MG63 (cell line): ENCODE data around the gene SCUBE1. TPM values are rescaled to one million over a fixed set of nuclear protein-coding genes. Genes with fewer than 3 reads are reported as not detected.

Experiments used
- DNase-seq: peaks from one replicate; pipeline ENCODE4 v3.0.0-alpha.2; 2020
- H3K27me3 ChIP-seq: fragments of 250-450 bp; sonication (Bioruptor Pico); 2 replicates; pipeline ENCODE4 v1.5.1; 2020; ENCODE audit warnings: mild to moderate bottlenecking, moderate library complexity
- H3K36me3 ChIP-seq: fragments of 250-450 bp; sonication (Bioruptor Pico); 2 replicates; pipeline ENCODE4 v1.5.1; 2020; ENCODE audit warnings: mild to moderate bottlenecking, moderate library complexity
- H3K4me3 ChIP-seq: fragments of 250-450 bp; sonication (Bioruptor Pico); 2 replicates; pipeline ENCODE4 v1.5.1; 2020; ENCODE audit warnings: mild to moderate bottlenecking, moderate library complexity
- H3K9me3 ChIP-seq: fragments of 250-450 bp; sonication (Bioruptor Pico); 2 replicates; pipeline ENCODE4 v1.5.1; 2020; ENCODE audit warnings: mild to moderate bottlenecking, moderate library complexity
- total RNA-seq: library from RNA; depleted of rRNA; stranded (reverse); fragments of >200 nt; shearing (Covaris generic); gene quantifications from 2 replicates; pipeline ENCODE4 v1.2.3, GENCODE V29; 2014; ENCODE audit warnings: low replicate concordance

Gene SCUBE1
- total RNA-seq, 1 experiment from 2014 or later, result 0.16 TPM

DNA sequence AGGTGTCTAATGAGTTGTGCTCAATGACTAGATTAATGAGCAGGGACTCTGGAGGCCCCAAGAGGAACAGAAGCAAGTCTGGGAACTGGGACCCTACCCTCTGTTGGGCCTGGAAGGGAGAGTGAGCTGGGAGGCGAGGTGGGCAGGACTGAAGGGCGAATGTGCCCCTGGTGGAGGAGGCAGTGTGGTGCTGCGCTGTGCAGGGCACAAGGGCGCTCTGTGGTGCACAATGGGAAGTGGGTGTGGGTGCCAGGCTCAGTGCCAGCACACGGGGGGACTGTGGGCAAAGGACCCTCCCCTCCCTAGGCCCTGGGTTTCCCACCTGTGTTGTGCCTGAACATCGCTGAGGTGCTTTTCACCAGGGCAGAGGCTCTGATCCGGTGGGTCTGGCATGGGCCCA is 98.8 kb downstream of the SCUBE1 start:
- Histone ChIP-seq H3K9me3 (no peaks in the 10 kb centered on the region), H3K4me3 (no peak overlapping the region), H3K27me3 (no peaks in the 10 kb centered on the region), H3K36me3 (no peaks in the 10 kb centered on the region)
- DNase-seq, result no peak

DNA sequence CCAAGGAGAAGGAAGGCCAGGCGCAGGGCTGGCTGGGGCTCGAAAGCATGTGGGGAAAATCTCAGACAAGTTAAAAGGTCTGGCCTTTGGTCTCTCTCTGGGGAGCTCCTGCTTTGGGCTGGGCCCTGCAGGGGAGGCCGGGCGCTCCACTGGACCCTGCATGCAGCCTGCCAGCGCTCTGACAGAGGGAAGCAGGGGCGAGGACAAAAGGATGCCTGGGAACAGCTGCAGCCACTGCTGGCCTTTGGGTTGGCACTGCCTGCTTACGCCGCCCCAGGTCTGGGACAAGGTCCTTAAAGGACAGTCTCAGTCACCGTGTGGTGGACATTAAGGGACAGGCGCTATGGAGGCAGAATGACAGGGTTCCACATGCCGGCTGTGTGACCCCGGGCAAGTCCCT is 99.8 kb downstream of the SCUBE1 start:
- H3K27me3 ChIP-seq, result no peaks in the 10 kb centered on the region
- no peak for DNase-seq
- H3K4me3 ChIP-seq, result no peak overlapping the region

DNA sequence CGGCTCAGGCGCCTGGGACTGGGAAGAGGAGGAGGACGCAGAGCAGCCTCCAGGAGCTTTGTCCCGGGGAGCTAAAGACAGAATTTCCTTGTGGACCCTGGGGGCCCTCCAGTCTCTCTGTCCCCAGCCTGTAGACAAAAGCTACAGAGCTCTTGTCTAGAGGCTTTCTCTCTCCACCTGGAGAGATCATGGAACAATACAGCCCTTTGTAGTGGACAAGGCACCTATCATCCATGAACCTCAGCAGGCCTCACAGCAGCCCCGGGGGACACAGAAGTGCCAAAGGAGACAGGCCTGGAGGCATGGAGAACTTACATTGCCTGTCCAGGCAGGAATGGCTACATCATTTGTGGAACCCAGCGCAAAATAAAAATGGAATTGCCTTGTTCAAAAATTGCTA is 100.5 kb downstream of the SCUBE1 start:
- H3K27me3 ChIP-seq, result no peaks in the 10 kb centered on the region

More for the DNA sequence above, 99.8 kb downstream of the SCUBE1 start:
- Histone ChIP-seq H3K9me3 (no peaks in the 10 kb centered on the region), H3K36me3 (no peaks in the 10 kb centered on the region)

DNA sequence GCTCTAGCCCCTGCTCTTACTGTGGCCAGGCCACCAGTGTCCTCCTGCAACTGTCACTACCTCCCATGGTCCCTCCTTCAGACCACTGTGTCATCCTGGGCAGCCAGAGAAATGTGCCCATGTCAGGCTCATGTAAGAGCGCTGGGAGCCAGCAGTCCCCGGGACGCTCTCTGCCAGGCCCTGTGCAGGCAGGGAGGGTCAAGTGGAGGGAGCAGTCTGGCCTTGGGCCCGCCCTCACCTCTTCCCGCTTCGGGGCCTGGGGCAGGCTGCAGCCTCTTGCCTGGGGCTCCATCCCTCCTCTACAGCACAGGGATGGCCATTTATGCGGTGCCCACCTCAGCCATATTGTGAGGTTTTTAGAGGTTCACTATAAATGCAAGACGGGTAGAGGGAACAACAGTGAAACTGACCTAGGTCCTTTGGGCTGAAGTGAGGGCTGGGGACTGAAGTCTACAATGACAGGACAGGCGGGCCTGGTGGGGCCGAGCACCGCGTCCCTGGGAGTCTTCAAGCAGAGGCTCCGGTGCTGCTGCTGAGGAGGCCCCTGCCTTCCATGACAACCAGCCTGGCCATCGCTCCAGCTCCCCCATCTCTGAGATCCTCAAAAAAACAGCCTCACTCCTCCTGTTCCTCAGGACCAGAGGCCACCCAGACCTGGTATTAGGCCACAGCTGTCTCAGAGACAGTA is 101.3 kb downstream of the SCUBE1 start:
- H3K9me3 ChIP-seq, result no peaks in the 10 kb centered on the region
- DNase-seq, result no peak
- no peaks in the 10 kb centered on the region for H3K27me3 ChIP-seq
- H3K4me3 ChIP-seq, result no peak overlapping the region
- no peaks in the 10 kb centered on the region for H3K36me3 ChIP-seq

More for the DNA sequence above, 100.5 kb downstream of the SCUBE1 start:
- no peaks in the 10 kb centered on the region for H3K9me3 ChIP-seq
- no peak overlapping the region for H3K4me3 ChIP-seq
- no peak for DNase-seq
- H3K36me3 ChIP-seq, result no peaks in the 10 kb centered on the region

- Histone ChIP-seq H3K27me3 (no peaks in the 10 kb centered on the region), H3K36me3 (no peaks in the 10 kb centered on the region), H3K4me3 (no peak overlapping the region), H3K9me3 (no peaks in the 10 kb centered on the region)
- DNase-seq, result no peak
These were observed 102.0 kb downstream of the SCUBE1 start for GRCh38 chr22:43241138-43241597.

- Histone ChIP-seq H3K36me3 (no peaks in the 10 kb centered on the region), H3K27me3 (no peaks in the 10 kb centered on the region), H3K4me3 (no peak overlapping the region), H3K9me3 (no peaks in the 10 kb centered on the region)
- no peak for DNase-seq
These were observed 102.6 kb downstream of the SCUBE1 start for GRCh38 chr22:43240614-43241013.

GRCh38 chr22:43239956-43240355 is 103.2 kb downstream of the SCUBE1 start:
- Histone ChIP-seq H3K27me3 (no peaks in the 10 kb centered on the region), H3K9me3 (no peaks in the 10 kb centered on the region), H3K4me3 (no peak overlapping the region), H3K36me3 (no peaks in the 10 kb centered on the region)
- DNase-seq, result no peak

GRCh38 chr22:43239193-43239780 is 103.9 kb downstream of the SCUBE1 start:
- no peaks in the 10 kb centered on the region for H3K36me3 ChIP-seq
- no peak overlapping the region for H3K4me3 ChIP-seq
- H3K9me3 ChIP-seq, result no peaks in the 10 kb centered on the region
- no peaks in the 10 kb centered on the region for H3K27me3 ChIP-seq
- DNase-seq, result no peak

DNA sequence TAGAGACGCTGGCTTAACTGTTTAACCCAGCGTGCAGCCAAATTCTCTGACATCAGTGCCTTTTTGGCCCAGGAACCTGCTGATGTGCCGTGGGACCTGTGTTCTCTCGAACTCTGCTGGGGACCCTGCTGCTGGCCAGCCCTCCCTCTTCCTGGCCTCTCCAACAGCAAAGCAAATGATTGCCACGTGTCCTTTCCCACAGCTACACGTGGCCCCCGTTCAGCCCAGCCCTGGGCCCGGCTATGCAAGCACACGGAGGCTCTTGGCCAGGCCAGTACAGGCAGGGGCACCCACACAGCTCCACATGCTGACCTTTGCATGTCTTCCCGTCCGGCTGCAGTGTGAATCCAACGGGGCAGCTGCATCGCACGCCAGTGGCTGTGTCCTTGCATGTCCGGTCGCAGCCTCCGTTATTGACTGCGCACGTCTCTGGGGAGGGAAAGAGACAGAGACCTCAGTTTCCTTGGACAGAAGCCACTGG is 104.6 kb downstream of the SCUBE1 start:
- DNase-seq, result no peak
- H3K36me3 ChIP-seq, result no peaks in the 10 kb centered on the region
- H3K9me3 ChIP-seq, result no peaks in the 10 kb centered on the region
- H3K27me3 ChIP-seq, result no peaks in the 10 kb centered on the region
- H3K4me3 ChIP-seq, result no peak overlapping the region

- Histone ChIP-seq H3K9me3 (no peaks in the 10 kb centered on the region), H3K36me3 (no peaks in the 10 kb centered on the region), H3K27me3 (no peaks in the 10 kb centered on the region), H3K4me3 (no peak overlapping the region)
- no peak for DNase-seq
These were observed 105.9 kb downstream of the SCUBE1 start for GRCh38 chr22:43237280-43237679.

GRCh38 chr22:43236411-43237166 is 106.6 kb downstream of the SCUBE1 start:
- no peak overlapping the region for H3K4me3 ChIP-seq
- DNase-seq, result no peak
- H3K27me3 ChIP-seq, result no peaks in the 10 kb centered on the region
- H3K9me3 ChIP-seq, result no peaks in the 10 kb centered on the region
- no peaks in the 10 kb centered on the region for H3K36me3 ChIP-seq

- Histone ChIP-seq H3K36me3 (no peaks in the 10 kb centered on the region), H3K27me3 (no peaks in the 10 kb centered on the region), H3K4me3 (no peak overlapping the region), H3K9me3 (no peaks in the 10 kb centered on the region)
- DNase-seq, result no peak
These were observed 107.4 kb downstream of the SCUBE1 start for GRCh38 chr22:43235445-43236409.

GRCh38 chr22:43234264-43234988 is 108.7 kb downstream of the SCUBE1 start:
- H3K4me3 ChIP-seq, result no peak overlapping the region
- H3K27me3 ChIP-seq, result no peaks in the 10 kb centered on the region
- DNase-seq, result no peak
- no peaks in the 10 kb centered on the region for H3K9me3 ChIP-seq
- H3K36me3 ChIP-seq, result no peaks in the 10 kb centered on the region

DNA sequence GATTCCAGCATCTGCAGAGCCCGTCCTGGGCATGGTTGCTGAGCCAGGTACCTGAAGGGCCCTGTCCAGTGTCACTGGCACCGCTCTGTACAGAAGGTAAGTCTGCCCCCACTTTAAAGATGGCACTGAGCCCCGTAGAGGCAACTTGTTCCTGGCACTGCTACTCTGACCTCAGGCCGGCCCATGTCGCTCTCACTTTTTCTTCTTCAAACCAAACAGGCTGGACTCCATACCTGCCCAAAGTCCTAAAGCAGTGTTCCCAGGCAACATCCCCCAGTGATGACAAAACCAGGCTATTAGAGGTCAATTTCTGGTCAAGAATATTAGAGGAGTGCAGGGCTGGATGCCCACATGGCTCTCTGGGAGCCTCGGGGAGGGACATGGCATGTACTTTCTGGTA is 109.6 kb downstream of the SCUBE1 start:
- Histone ChIP-seq H3K4me3 (no peak overlapping the region), H3K36me3 (no peaks in the 10 kb centered on the region), H3K27me3 (no peaks in the 10 kb centered on the region), H3K9me3 (no peaks in the 10 kb centered on the region)
- DNase-seq, result no peak

GRCh38 chr22:43232445-43232844 is 110.7 kb downstream of the SCUBE1 start:
- H3K36me3 ChIP-seq, result no peaks in the 10 kb centered on the region
- H3K27me3 ChIP-seq, result no peaks in the 10 kb centered on the region
- no peaks in the 10 kb centered on the region for H3K9me3 ChIP-seq
- no peak overlapping the region for H3K4me3 ChIP-seq
- no peak for DNase-seq

DNA sequence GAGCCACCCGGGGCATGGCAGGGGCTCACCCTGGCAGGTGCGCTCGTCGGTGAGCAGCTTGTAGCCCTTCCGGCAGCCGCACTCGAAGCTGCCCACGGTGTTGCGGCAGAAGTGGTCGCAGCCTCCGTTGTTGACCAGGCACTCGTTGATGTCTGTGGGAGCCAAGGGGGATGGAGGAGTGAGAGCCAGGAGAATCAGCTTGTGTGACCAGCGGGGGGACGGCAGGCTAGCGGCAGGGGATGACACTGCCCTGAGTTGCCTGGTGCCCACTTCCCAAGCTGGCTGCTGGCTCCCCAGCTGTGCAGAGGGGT is 111.5 kb downstream of the SCUBE1 start:
- Histone ChIP-seq H3K4me3 (no peak overlapping the region), H3K9me3 (no peaks in the 10 kb centered on the region), H3K27me3 (no peaks in the 10 kb centered on the region), H3K36me3 (no peaks in the 10 kb centered on the region)
- no peak for DNase-seq
